GM18870 (cell line): Measurements from ENCODE around the gene CCDC158.
"Not testable (repeated sequence)": the region's sequence is repeated elsewhere in the genome, so short reads cannot be mapped to it uniquely, and the experiment has no call there.

ENCODE experiments used
- ATAC-seq: cut with Tn5 transposase; IDR thresholded peaks from one replicate; pipeline ENCODE4 v1.9.1; 2021; ENCODE audit warnings: moderate library complexity; ENCODE audit not compliant: unreplicated experiment

CCDC158 gene

GRCh38 chr4:76420762-76421581 is at the start of gene CCDC158:
Gene CCDC158 (minus strand): TSS chr4:76421141. CDS start chr4:76403207, 17,934 bp downstream.
- ATAC-seq: no peak

GRCh38 chr4:76470532-76470931 is 49.6 kb upstream of the CCDC158 start:
- no peak for ATAC-seq

- ATAC-seq: no peak
Measured at GRCh38 chr4:76470064-76470463, 49.1 kb upstream of the CCDC158 start.

- no peak for ATAC-seq
Measured at GRCh38 chr4:76463568-76463967, 42.6 kb upstream of the CCDC158 start.

GRCh38 chr4:76459291-76459723 is 38.4 kb upstream of the CCDC158 start:
- ATAC-seq: no peak

GRCh38 chr4:76458825-76459224 is 37.9 kb upstream of the CCDC158 start:
- no peak for ATAC-seq

GRCh38 chr4:76458297-76458696 is 37.4 kb upstream of the CCDC158 start:
- ATAC-seq: no peak

GRCh38 chr4:76457885-76458284 is 36.9 kb upstream of the CCDC158 start:
- no peak for ATAC-seq

- ATAC-seq: not testable (repeated sequence)
Measured at GRCh38 chr4:76454073-76454472, 33.1 kb upstream of the CCDC158 start.

GRCh38 chr4:76453232-76453631 is 32.3 kb upstream of the CCDC158 start:
- no peak for ATAC-seq

GRCh38 chr4:76449833-76450232 is 28.9 kb upstream of the CCDC158 start:
- ATAC-seq: no peak

- no peak for ATAC-seq
Measured at GRCh38 chr4:76449362-76449767, 28.4 kb upstream of the CCDC158 start.

GRCh38 chr4:76448211-76448610 is 27.3 kb upstream of the CCDC158 start:
- ATAC-seq: no peak

GRCh38 chr4:76447393-76447851 is 26.5 kb upstream of the CCDC158 start:
- no peak for ATAC-seq

- ATAC-seq: no peak
Measured at GRCh38 chr4:76445911-76446310, 25.0 kb upstream of the CCDC158 start.

- no peak for ATAC-seq
Measured at GRCh38 chr4:76443376-76443775, 22.4 kb upstream of the CCDC158 start.

- ATAC-seq: no peak
Measured at GRCh38 chr4:76442807-76443206, 21.9 kb upstream of the CCDC158 start.

- no peak for ATAC-seq
Measured at GRCh38 chr4:76441881-76442280, 20.9 kb upstream of the CCDC158 start.

- ATAC-seq: no peak
Measured at GRCh38 chr4:76439491-76439890, 18.6 kb upstream of the CCDC158 start.

GRCh38 chr4:76435528-76436319 is 14.8 kb upstream of the CCDC158 start:
- no peak for ATAC-seq

- no peak for ATAC-seq
Measured at GRCh38 chr4:76434901-76435527, 14.1 kb upstream of the CCDC158 start, which contains the start of gene SHROOM3. Gene SHROOM3 (plus strand): TSS chr4:76435229. CDS start chr4:76436053, 824 bp downstream.
